Transverse colon (tissue), 4 donors: ENCODE measurements around the gene ARHGAP10. TPM values are rescaled to one million over a fixed set of nuclear protein-coding genes. Genes with fewer than 3 reads are reported as not detected.
A peak's percentile ranks its signal among the peaks of the same experiment; 100 is the strongest.

Source experiments
- DNase-seq: peaks from one replicate; pipeline ENCODE4 v3.0.0-alpha.2; 2019
- H3K27ac ChIP-seq, 4 donors: fragments of 200-600 bp; sonication (generic); 2 replicates each; pipeline ENCODE4 v1.5.1; 2016 to 2018; ENCODE audit warnings: inconsistent platforms in 4 of 4
- H3K27me3 ChIP-seq: fragments of 200-600 bp; sonication (generic); 2 replicates; pipeline ENCODE4 v1.5.1; 2017; ENCODE audit warnings: inconsistent platforms
- H3K36me3 ChIP-seq, 4 donors: fragments of 200-600 bp; sonication (generic); 2 replicates each; pipeline ENCODE4 v1.5.1; 2017 to 2019; ENCODE audit warnings: inconsistent platforms in 4 of 4
- H3K4me1 ChIP-seq, 4 donors: fragments of 200-600 bp; sonication (generic); 2 replicates each; pipeline ENCODE4 v1.5.1; 2017 to 2020; ENCODE audit warnings: inconsistent platforms in 4 of 4
- H3K4me3 ChIP-seq, 4 donors: fragments of 200-600 bp; sonication (generic); 1 replicate in 1 of 4; 2 replicates in 3 of 4; pipeline versions ENCODE4 v1.5.1 to v1.6.1; 2017 to 2019; ENCODE audit warnings: inconsistent platforms in 4 of 4
- H3K9me3 ChIP-seq, 2 donors: fragments of 200-600 bp; sonication (generic); 2 replicates each; pipeline ENCODE4 v1.5.1; 2017 to 2019; ENCODE audit warnings: inconsistent platforms in 2 of 2
- CTCF ChIP-seq, 5 experiments: fragments of 200-600 bp in 3 of 5; fragments of 450-650 bp in 2 of 5; sonication (generic) in 3 of 5; IDR thresholded peaks; 1 replicate in 2 of 5; 2 replicates in 3 of 5; pipeline ENCODE4 v1.5.1; 2016 to 2017; ENCODE audit warnings: antibody characterized with exemption in 5 of 5, inconsistent platforms in 3 of 5, mild to moderate bottlenecking in 2 of 5, moderate library complexity in 1 of 5
- EP300 ChIP-seq: sonication (generic); formaldehyde crosslinking; IDR thresholded peaks from one replicate; pipeline ENCODE4 v1.6.1; 2017; ENCODE audit warnings: antibody characterized with exemption, low read depth
- POLR2A ChIP-seq: fragments of 450-650 bp; IDR thresholded peaks from one replicate; pipeline ENCODE4 v1.6.1; 2016; ENCODE audit warnings: antibody characterized with exemption, mild to moderate bottlenecking, moderate library complexity
- POLR2AphosphoS5 ChIP-seq, 3 donors: sonication (generic); formaldehyde crosslinking; IDR thresholded peaks; one replicate each; pipeline ENCODE4 v1.6.1; 2016; ENCODE audit warnings: antibody characterized with exemption in 3 of 3
- WGBS, 2 donors: methylation state at CpG; one replicate each; pipeline ENCODE4 v1.1.5; 2018; ENCODE audit warnings: low coverage in 1 of 2; 5-methylcytosine and 5-hydroxymethylcytosine counted together
- in situ Hi-C, 4 donors: fragments of 200-750 bp; cut with MboI; loops; one replicate each; pipeline versions ENCODE4 v1.15.0 to v1.15.1; 2017; ENCODE audit warnings: low sequenced_read_pairs in 3 of 4, low pct_ligation_motif_present in 1 of 4, low pct_unique_long_range_greater_than_20kb in 1 of 4
- intact Hi-C: fragments of 100-400 bp; cut with DNase I; formaldehyde crosslinking; loops from one replicate; pipeline ENCODE4 v1.15.1; 2023; ENCODE audit warnings: low total_unique reads
- total RNA-seq, 4 donors: library from RNA; depleted of rRNA; stranded (reverse); fragments of >200 nt; gene quantifications; one replicate each; pipeline ENCODE4 v1.1.0, GENCODE V29; 2016

The ARHGAP10 gene
- total RNA-seq, 4 donors from 2014 or later: 14.7 to 27.3 (median 22.9) TPM

- Histone ChIP-seq H3K27ac (no peak overlapping the region), H3K27me3 (no peaks in the 10 kb centered on the region), H3K4me1 (peaks cover 0 to 24% (median 8%) of the 10 kb centered on the region in 4 donors), H3K4me3 (no peak overlapping the region), H3K9me3 (no peaks in the 10 kb centered on the region), H3K36me3 (no peaks in the 10 kb centered on the region)
- TF ChIP-seq POLR2A: no peak
- TF ChIP-seq EP300: no peak
- TF ChIP-seq CTCF (IDR thresholded peaks at IDR 0.05): no peak
- TF ChIP-seq POLR2AphosphoS5 (IDR thresholded peaks at IDR 0.05): no peak
- in situ Hi-C loops: no loop called here
- DNase-seq: no peak
- WGBS, 2 donors: 66 to 71% methylated on average over 14 of the region's 14 CpGs
- intact Hi-C loops: no loop called here
Measured at GRCh38 chr4:147964266-147964880, 232.5 kb downstream of the ARHGAP10 start.

GRCh38 chr4:147965056-147965455 lies 233.2 kb downstream of the ARHGAP10 start:
- no peaks in the 10 kb centered on the region for H3K27me3 ChIP-seq
- TF ChIP-seq CTCF (IDR thresholded peaks at IDR 0.05): no peak
- TF ChIP-seq POLR2AphosphoS5 (IDR thresholded peaks at IDR 0.05): no peak
- TF ChIP-seq POLR2A: no peak
- TF ChIP-seq EP300: no peak
- H3K9me3 ChIP-seq: no peaks in the 10 kb centered on the region
- H3K4me3 ChIP-seq: no peak overlapping the region
- 20 to 37% methylated on average over 2 to 3 of the region's 3 CpGs for WGBS, 2 donors
- intact Hi-C loops (no loop called here), in situ Hi-C loops (no loop called here)
- H3K27ac ChIP-seq: no peak overlapping the region
- peaks cover 0 to 31% (median 13%) of the 10 kb centered on the region in 4 donors for H3K4me1 ChIP-seq
- H3K36me3 ChIP-seq: no peaks in the 10 kb centered on the region
- DNase-seq: peak; percentile 33

GRCh38 chr4:147965873-147966272 lies 234.0 kb downstream of the ARHGAP10 start:
- Histone ChIP-seq H3K27me3 (no peaks in the 10 kb centered on the region), H3K4me3 (no peak overlapping the region), H3K4me1 (peaks cover 0 to 34% (median 17%) of the 10 kb centered on the region in 4 donors), H3K27ac (no peak overlapping the region), H3K9me3 (no peaks in the 10 kb centered on the region), H3K36me3 (no peaks in the 10 kb centered on the region)
- DNase-seq: no peak
- in situ Hi-C loops: no loop called here
- intact Hi-C loops: no loop called here
- 59 to 90% methylated on average over 1 of the region's 1 CpG for WGBS, 2 donors
- TF ChIP-seq EP300: no peak
- no peak for TF ChIP-seq POLR2A
- no peak for TF ChIP-seq CTCF (IDR thresholded peaks at IDR 0.05)
- no peak for TF ChIP-seq POLR2AphosphoS5 (IDR thresholded peaks at IDR 0.05)

- Histone ChIP-seq H3K36me3 (no peaks in the 10 kb centered on the region), H3K9me3 (no peaks in the 10 kb centered on the region), H3K4me3 (no peak overlapping the region), H3K27me3 (no peaks in the 10 kb centered on the region), H3K4me1 (peaks cover 0 to 34% (median 17%) of the 10 kb centered on the region in 4 donors), H3K27ac (peak overlapping the region in 3 of 4 donors; percentile 13 to 60 (median 48))
- intact Hi-C loops (no loop called here), in situ Hi-C loops (no loop called here)
- DNase-seq: no peak
- TF ChIP-seq POLR2A (no peak), POLR2AphosphoS5 (IDR thresholded peaks at IDR 0.05) (no peak), EP300 (no peak), CTCF (IDR thresholded peaks at IDR 0.05) (no peak)
- 57 to 77% methylated on average over 4 to 5 of the region's 5 CpGs for WGBS, 2 donors
Measured at GRCh38 chr4:147968641-147969040, 236.8 kb downstream of the ARHGAP10 start.
